B cell (primary cell): ENCODE measurements around the gene STAT4.

Experiments
- CTCF ChIP-seq: fragments of 200-600 bp; IDR thresholded peaks from one replicate; pipeline ENCODE4 v1.8.0; 2022; ENCODE audit warnings: antibody characterized with exemption, mild to moderate bottlenecking
- EZH2 ChIP-seq: IDR thresholded peaks from 2 replicates; pipeline ENCODE4 v1.6.1; 2012; ENCODE audit warnings: borderline replicate concordance, low read depth, mild to moderate bottlenecking, moderate library complexity, low read length; ENCODE audit not compliant: insufficient read depth, poor library complexity, severe bottlenecking

- TF ChIP-seq CTCF, result no peak
- TF ChIP-seq EZH2, result no peak
Observed at GRCh38 chr2:191065785-191066184, 85.0 kb downstream of the STAT4 start.
